IPS-18c (cell line): ENCODE measurements around the gene KISS1R.

ENCODE experiments used
- H3K4me3 ChIP-seq: 2 replicates; pipeline ENCODE4 v1.7.0; 2013; ENCODE audit warnings: low read depth, mild to moderate bottlenecking, low read length, moderate library complexity; ENCODE audit not compliant: insufficient read depth
- H3K9me3 ChIP-seq: one replicate; pipeline ENCODE4 v1.6.1; 2013; ENCODE audit warnings: mild to moderate bottlenecking, low read length, moderate library complexity; ENCODE audit not compliant: control insufficient read depth, insufficient read depth

Gene KISS1R

DNA sequence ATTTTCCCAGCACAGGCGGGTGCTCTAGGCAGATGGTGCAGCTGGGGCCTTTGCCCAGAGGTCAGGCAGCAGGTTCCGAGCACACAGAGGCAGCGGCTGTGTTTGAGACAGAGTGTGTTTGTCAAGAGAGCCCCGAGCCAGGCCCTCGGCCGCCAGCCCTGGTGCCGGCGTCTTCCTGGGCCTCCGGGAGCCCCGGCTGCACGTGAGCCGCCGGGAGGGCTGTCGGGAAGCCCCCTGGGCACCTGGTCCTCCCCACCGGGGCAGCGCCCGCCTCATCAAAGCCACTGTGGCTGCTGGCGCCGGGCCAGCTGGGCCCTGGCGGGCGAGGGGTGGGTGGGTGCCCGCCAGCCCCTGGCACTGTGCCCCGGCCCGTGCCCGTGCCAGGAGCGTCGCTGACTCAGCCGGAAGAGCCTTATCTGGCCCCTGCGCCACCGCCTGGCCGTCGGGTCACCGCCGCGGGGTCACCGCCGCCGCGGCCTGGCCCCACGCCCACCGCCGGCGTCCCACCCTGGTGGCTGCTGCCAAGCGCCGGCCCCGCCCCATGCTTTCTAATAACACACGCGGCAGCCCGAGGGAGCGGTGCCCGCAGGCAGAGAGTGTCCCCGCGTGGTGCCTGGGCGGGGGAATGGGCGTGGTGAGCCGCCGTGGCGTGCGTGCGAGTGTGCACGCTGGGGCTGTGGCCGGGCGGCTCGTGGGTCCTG, 23.6 kb downstream of the KISS1R start:
- H3K4me3 ChIP-seq = no peak overlapping the region
- no peaks in the 10 kb centered on the region for H3K9me3 ChIP-seq

DNA sequence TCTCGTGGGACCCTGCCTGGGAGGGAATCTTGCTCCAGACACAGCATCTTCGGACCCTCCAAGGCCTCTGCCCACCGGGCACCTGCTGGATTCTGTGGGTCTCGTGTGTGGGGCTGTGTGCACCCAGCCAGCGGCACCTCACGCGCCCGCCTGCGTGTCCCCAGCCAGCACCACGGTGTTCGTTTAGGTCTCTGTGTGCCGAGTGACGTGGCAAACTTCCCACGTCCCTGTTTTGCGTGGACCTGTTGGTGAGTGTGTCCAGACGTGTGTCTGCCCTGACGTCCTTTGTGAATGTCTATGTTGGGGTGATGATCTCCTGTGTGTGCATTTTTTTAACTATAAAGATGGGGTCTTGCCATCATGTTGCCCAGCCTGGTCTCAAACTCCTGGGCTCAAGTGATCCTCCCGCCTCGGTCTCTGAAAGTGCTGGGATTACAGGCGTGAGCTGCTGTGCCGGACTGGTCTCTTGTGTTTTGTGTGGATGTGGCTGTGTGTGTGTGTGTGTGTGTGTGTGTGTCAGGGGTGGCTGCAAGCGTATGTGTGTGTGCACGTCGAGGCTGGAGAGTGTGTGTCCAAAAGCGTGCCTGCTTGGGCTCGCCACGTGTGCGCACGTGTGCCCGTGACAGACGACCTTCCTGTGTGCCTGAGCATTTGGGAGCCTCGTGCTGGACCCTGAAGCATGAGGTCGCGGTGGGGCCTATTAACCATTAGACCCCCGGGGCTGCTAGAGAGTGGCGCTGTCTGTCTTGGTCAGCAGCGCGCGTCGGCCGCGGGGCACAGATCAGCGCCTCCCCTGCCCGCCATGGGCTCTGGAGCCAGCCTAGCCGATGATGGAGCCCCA, 24.4 kb downstream of the KISS1R start:
- H3K4me3 ChIP-seq = no peak overlapping the region

DNA sequence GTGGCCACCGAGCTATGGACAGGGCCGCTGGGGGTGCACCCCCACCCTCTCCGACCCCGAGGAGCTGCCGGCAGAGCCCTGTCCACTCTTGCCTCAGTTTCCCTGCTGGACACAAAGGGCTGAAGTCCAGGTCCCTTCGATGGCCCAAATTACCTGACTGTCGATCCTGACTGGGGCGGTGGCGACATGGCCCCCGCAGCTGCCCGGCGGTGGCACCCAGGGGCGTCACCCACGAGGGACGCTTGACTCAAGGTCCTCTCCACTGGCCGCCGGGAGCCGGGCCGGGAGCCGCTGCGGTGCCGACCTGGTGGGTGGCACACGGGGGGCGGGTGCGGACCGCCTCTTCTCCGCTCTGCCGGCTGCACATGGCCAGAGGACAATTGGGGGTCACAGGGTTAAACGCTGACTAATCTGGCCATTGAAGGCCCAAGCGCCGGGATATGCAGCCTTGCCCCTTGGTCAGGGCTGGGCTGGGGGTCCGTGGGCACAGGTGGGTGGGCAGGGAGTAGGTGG, 25.1 kb downstream of the KISS1R start:
- no peaks in the 10 kb centered on the region for H3K9me3 ChIP-seq
- no peak overlapping the region for H3K4me3 ChIP-seq

More for the DNA sequence above, 24.4 kb downstream of the KISS1R start:
- H3K9me3 ChIP-seq = no peaks in the 10 kb centered on the region

DNA sequence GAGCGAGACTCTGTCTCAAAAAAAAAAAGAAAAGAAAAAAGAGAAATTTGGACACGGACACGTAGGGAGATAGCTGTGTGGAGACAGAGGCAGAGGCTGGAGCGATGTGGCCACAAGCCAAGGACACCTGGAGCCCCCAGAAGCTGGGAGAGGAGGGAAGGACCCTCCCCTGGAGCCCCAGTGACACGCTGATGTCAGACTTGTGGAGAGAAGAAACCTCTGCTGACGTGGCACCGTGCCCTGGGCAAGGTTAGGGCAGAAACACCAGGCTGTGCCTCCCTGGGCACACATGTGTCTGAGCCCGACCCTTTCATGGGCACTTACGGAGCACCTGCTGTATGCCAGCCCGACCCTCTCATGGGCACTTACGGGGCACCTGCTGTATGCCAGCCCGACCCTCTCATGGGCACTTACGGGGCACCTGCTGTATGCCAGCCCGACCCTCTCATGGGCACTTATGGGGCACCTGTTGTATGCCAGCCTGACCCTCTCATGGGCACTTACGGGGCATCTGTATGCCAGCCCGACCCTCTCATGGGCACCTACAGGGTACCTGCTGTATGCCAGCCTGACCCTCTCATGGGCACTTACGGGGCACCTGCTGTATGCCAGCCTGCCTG, 26.5 kb downstream of the KISS1R start:
- Histone ChIP-seq H3K9me3 (peaks cover 2% of the 10 kb centered on the region), H3K4me3 (no peak overlapping the region)

DNA sequence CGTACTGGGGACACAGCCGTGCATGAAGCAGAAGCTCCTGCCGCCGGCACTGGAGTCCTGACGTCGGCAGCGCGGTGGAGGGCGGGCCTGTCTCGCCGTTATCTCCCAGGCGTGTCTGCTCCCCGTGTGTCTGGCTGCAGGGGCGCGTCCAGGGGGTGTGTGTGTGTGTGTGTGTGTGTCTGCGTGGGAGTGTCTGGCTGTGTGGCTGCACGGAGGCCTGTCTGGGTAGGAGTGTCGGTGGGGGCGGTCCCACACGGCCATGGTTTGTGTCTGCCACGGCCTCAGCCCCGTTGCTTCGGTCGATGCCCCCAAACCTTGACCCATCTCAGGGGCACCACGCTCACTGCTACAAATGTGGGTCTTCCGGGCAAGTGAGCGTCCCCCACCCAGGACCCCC, 27.0 kb downstream of the KISS1R start:
- Histone ChIP-seq H3K9me3 (peaks cover 2% of the 10 kb centered on the region), H3K4me3 (no peak overlapping the region)

DNA sequence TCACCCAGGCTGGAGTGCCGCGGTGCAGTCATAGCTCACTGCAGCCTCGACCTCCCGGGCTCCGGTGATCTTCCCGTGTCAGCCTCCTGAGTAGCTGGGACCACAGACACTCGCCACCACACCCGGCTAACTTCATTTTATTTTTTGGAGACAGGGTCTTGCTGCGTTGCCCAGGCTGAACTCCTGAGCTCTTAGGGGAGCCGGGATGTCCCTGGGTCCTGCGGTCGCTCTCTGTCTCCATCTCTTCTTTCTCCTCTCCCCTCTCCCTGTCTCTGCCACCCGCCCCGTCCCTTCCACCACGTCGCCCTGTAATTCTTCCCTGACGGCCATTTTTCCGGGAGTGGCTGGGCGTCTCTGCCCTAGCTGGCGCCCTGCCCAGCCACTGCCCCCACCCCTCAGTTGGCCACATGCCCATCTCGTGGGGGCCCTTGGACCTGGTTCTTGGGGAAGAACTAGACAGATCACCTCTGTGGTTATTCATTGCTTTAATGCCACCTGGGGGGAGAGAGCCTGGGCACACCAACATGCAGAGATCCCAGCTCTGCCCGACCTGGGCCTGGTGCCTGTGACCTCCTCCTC, 27.6 kb downstream of the KISS1R start:
- no peak overlapping the region for H3K4me3 ChIP-seq
- peaks cover 2% of the 10 kb centered on the region for H3K9me3 ChIP-seq

DNA sequence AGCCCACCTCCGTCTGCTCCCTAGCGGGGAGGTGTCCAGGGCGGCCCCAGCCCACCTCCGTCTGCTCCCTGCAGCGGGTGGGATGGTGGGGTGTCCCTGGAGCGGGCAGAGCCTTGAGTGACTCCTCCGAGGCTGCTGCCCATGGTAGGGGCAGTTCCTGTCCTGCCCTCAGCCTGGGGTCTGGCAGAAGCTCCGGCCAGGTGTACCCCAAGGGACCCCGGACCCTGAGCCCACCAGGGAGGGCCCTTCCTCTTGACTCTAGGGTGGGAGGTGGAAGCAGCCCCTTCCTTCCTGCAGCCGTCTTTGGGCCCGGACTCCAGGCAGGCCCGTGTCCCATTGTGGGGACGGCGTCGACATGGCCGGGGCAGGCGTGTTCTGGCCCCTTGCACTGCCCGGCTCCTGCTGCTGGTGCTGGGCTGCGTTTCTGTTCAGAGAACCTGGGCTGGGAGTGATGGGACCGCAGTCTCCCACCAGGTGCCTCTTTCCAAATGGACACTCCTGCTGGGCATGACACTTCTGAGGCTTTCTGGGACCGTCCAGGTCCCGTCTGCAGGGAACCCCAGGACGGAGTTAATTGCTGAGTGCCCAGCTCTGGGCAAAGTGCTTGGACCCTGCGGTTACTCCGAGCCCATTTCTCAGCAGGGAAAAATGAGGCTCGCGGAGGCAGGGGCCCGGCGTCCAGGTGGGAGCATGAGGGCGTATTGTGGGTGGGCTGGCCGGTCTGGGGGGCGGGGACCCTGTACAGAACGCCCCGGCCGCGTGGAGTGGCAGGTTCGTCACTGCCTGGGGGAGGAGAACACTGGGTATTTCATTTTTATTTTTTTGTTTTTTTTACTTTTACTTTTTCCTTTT, 28.5 kb downstream of the KISS1R start:
- no peak overlapping the region for H3K4me3 ChIP-seq
- peaks cover 2% of the 10 kb centered on the region for H3K9me3 ChIP-seq

DNA sequence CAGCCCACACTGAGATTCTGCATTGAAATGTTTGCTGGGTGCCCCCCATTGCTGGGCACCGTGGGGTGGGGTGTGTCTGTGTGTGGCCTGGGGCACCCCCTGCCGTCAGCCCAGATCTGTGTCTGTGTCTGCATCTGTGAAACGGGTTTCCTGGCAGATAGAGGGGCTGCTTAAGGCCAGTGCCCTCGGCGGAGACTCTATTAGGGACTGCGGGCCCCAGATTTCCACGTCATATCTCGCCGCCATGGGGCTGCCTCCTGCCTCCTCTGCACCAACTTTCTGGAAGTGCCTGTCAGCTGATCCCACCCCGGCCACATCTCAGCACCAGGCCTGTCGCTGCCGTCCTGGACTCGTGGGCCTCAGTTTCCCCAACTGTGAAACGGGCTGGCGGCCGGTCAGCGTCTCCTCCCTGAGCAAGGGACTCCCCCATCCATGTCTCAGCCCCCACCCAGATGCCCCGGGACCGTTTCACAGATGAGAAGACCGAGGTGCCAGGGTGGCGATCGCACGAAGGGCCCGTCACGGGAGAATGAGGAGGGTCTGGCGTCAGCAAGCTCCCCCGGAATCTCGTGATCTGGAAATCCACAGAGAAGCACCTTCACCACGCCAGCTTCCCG, 30.1 kb downstream of the KISS1R start:
- no peak overlapping the region for H3K4me3 ChIP-seq
- peaks cover 2% of the 10 kb centered on the region for H3K9me3 ChIP-seq

DNA sequence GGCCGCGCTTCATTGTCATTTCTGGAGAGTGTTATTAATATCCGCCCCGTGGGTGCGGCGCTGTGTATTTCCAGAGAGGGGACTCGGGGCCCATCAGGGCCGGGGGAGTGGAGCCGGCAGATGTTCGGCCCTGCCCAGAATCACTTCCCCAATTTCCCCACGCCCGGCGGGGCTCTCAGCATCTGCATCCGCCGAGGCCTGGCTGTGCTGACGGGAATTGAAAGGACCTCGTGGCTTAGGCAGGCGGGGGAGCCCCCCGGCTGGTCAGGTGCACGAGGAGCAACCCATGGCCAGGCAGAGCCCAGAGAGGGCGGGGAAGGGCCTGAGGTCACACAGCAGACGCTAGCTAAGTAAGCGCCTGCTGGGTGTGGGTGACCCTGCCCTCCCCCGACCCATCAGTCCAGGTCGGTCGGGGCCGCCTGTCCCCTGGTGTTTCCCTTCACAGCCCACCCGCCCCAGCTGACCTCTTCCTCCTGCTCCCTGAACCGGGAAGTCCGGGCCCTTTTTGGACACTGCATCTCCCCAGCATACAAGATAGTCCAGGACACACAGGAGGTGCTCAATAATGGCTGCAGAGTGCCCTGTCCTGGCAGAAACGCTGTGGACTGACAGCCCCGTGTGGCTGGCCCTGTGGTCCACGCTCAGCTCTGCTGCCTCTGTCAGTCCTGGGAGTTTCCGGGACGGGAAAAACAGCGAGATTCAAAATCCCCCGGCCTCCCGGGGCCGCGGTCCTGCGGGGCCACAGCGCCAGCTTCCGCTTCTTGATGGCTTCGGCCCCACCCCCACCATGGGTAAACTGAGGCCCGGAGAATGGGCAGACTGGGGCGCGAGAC, 30.8 kb downstream of the KISS1R start:
- Histone ChIP-seq H3K4me3 (no peak overlapping the region), H3K9me3 (peaks cover 2% of the 10 kb centered on the region)

DNA sequence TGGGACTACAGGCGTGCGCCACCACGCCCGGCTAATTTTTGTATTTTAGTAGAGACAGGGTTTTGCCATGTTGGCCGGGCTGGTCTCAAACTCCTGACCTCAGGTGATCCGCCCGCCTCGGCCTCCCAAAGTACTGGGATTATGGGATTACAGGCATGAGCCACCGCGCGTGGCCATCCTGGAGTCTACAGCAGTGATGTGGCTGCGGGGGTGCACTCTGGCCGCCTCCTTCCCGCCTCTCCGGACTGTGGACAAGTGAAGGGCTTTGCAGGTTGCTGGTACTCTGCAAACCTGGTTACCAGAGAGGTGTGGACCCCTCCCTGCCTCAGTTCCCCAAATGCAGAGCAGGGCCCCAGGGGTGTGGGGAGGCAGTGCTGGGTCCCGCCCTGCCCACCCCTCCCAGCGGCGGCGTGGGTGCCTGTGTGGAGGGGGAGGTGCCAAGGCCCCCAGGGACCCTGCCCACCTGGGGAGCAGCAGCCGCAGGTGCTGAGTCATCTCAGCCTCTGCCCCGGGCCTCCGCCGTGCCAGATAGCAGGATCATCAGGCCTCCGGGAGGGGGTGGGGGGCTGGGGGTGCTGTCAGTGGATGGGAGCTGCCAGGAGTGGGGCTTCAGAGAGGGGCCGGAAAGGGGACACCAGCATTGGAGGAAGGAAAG, 31.8 kb downstream of the KISS1R start:
- Histone ChIP-seq H3K4me3 (no peak overlapping the region), H3K9me3 (peaks cover 2% of the 10 kb centered on the region)

DNA sequence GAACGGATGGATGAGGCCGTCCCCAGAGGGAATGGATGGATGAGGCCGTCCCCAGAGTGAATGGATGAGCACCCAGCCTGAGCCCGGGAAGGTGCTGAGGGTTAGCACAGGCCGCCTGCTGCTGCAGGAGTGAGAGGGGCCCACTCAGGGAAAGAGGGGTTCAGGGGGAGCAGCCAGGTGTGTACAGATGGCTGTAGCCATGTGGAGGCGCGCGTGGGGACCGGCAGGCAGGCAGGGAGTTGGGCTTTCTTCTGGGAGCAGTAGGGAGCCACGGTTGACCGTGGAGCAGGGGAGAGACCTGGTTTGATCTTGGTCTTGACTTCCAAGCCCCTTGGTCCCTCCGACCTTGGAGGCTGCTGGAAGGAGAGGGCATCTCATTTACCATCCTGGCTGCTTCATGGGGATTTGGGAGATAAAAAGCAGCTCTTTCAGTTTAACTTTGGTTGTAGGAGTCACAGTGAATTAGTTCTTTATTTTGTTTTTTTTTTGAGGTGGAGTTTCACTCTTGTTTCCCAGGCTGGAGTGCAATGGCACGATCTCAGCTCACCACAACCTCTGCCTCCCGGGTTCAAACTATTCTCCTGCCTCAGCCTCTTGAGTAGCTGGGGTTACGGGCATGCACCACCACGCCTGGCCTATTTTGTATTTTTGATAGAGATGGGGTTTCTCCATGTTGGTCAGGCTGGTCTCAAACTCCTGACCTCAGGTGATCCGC, 33.4 kb downstream of the KISS1R start:
- peaks cover 2% of the 10 kb centered on the region for H3K9me3 ChIP-seq
- no peak overlapping the region for H3K4me3 ChIP-seq

DNA sequence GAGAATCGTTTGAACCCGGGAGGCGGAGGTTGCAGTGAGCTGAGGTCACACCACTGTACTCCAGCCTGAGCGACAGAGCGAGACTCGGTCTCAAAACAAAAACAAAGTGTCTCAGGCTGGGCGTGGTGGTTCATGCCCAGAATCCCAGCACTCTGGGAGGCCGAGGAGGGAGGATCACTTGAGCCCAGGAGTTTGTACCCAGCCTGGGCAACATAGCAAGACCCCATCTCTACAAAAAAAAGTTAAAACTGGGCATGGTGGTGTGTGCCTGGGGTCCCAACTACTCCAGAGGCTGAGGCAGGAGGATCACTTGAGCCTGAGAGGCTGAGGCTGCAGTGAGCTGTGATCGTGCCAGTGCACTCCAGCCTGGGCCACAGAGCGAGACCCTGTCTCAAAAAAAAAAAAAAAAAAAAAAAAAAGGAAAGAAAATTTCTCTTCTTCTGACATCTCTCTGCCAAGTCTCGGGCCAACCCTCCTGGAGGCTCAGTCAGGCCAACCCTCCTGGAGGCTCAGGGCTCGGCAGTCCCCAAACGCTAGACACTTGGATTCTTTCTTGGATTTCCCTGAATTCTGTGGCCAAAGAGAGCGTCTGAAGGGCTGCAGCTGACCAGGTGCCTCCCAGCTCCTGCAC, 35.0 kb downstream of the KISS1R start:
- H3K4me3 ChIP-seq = peak overlapping the region; percentile 28; the same call in 1 of the 2 replicates
- H3K9me3 ChIP-seq = peaks cover 5% of the 10 kb centered on the region

DNA sequence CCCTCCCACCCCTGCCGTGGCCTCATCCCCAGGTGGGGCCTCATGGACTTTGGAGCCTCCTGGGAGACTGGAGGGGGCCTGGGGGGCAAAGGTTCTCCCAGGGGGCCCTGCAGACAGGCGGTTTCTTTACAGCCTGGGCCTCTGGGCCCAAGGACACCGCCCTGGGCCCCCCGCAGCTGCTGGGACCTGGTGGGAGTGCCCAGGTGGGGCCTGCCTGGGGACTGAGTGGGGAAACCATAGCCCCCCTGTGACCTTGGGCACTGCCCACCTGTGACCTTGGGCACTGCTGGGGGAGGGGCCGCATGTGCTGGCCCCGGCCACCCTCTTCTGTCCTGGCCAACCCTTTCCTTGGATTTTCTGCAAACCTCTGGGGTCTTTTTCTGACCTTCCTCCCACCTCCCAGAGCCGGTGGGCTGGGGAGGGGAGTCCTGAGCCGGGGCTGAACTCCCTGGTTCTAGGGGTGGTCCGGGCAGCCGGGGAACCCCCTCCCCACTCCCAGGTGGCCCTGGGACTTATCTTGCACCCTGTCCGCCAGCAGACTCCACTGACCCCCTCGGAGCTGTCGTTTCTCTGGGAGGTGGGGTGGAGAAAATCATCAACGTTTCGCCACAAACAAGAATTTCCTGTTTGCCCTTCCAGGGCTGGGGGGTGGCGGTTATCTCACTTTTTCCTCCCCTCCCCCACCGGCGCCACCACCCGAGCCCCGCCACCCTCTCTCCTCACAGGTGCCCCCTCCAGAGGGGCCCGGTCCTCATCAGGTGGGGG, 35.7 kb downstream of the KISS1R start:
- Histone ChIP-seq H3K9me3 (peaks cover 2% of the 10 kb centered on the region), H3K4me3 (peak overlapping the region; percentile 28)
